GM23338 (cell line): ENCODE results near the gene SLFN13. TPM values are rescaled to one million over a fixed set of nuclear protein-coding genes. Genes with fewer than 3 reads are reported as not detected.

ENCODE experiments used
- ATAC-seq: fragments of 200-7000 bp; cut with Tn5 transposase; 3 replicates; pipeline ENCODE4 v1.9.1; 2020
- DNase-seq: peaks from one replicate; pipeline ENCODE4 v3.0.0-alpha.2; 2015; ENCODE audit warnings: low spot score
- H2AFZ ChIP-seq: fragments of 200-600 bp; sonication (generic); 2 replicates; pipeline ENCODE4 v1.8.0; 2016; ENCODE audit warnings: antibody characterized with exemption, mild to moderate bottlenecking, moderate library complexity
- H3F3A ChIP-seq: fragments of 200-600 bp; sonication (generic); replicated peaks from 2 replicates; pipeline ENCODE4 v1.8.0; 2017; ENCODE audit warnings: antibody characterized with exemption, mixed run types, low read depth
- H3K27ac ChIP-seq: fragments of 200-600 bp; sonication (generic); 2 replicates; pipeline ENCODE4 v1.6.1; 2016; ENCODE audit warnings: low read depth
- H3K27me3 ChIP-seq: fragments of 200-600 bp; sonication (generic); 2 replicates; pipeline ENCODE4 v1.8.0; 2016; ENCODE audit warnings: mild to moderate bottlenecking, mixed run types, moderate library complexity; ENCODE audit not compliant: insufficient read depth
- H3K36me3 ChIP-seq: fragments of 200-600 bp; sonication (generic); 2 replicates; pipeline ENCODE4 v1.8.0; 2016; ENCODE audit warnings: mild to moderate bottlenecking; ENCODE audit not compliant: insufficient read depth
- H3K4me1 ChIP-seq: fragments of 200-600 bp; sonication (generic); 2 replicates; pipeline ENCODE4 v1.8.0; 2016; ENCODE audit warnings: mild to moderate bottlenecking, moderate library complexity; ENCODE audit not compliant: insufficient read depth
- H3K4me2 ChIP-seq: fragments of 200-600 bp; sonication (generic); 2 replicates; pipeline ENCODE4 v1.7.1; 2017; ENCODE audit warnings: mixed run types
- H3K4me3 ChIP-seq: fragments of 200-600 bp; sonication (generic); 2 replicates; pipeline ENCODE4 v1.6.1; 2016; ENCODE audit warnings: mixed run types
- H3K79me2 ChIP-seq: fragments of 200-600 bp; sonication (generic); replicated peaks from 2 replicates; pipeline ENCODE4 v1.8.0; 2017; ENCODE audit warnings: mild to moderate bottlenecking; ENCODE audit not compliant: insufficient read depth
- H3K9me2 ChIP-seq: fragments of 200-600 bp; sonication (generic); 2 replicates; pipeline ENCODE4 v1.8.0; 2017; ENCODE audit not compliant: insufficient read depth
- H4K20me1 ChIP-seq: fragments of 200-600 bp; sonication (generic); replicated peaks from 2 replicates; pipeline ENCODE4 v1.8.0; 2017; ENCODE audit warnings: mild to moderate bottlenecking; ENCODE audit not compliant: insufficient read depth
- H3K27ac Mint-ChIP-seq: 2 replicates; pipeline ENCODE4 v1.8.0; 2020; ENCODE audit warnings: inconsistent platforms, mild to moderate bottlenecking, moderate library complexity, mixed read lengths
- H3K27me3 Mint-ChIP-seq: 3 replicates; pipeline ENCODE4 v1.8.0; 2022; ENCODE audit warnings: low read depth, mild to moderate bottlenecking, moderate library complexity, mixed read lengths, inconsistent platforms; ENCODE audit not compliant: insufficient read depth, poor library complexity
- H3K36me3 Mint-ChIP-seq: 3 replicates; pipeline ENCODE4 v1.8.0; 2021; ENCODE audit warnings: low read depth, mild to moderate bottlenecking, inconsistent platforms, moderate library complexity, mixed read lengths
- H3K4me1 Mint-ChIP-seq: 3 replicates; pipeline ENCODE4 v1.8.0; 2020; ENCODE audit warnings: mild to moderate bottlenecking, inconsistent platforms, mixed read lengths
- H3K4me3 Mint-ChIP-seq: 3 replicates; pipeline ENCODE4 v1.8.0; 2021; ENCODE audit warnings: moderate library complexity, mild to moderate bottlenecking, inconsistent platforms, mixed read lengths
- H3K9me3 Mint-ChIP-seq: 3 replicates; pipeline ENCODE4 v1.8.0; 2020; ENCODE audit warnings: moderate library complexity, mild to moderate bottlenecking, inconsistent platforms, mixed read lengths
- CREB1 ChIP-seq: fragments of 250-450 bp; sonication (Bioruptor Pico); IDR thresholded peaks from 2 replicates; pipeline ENCODE4 v1.5.0; 2020; ENCODE audit warnings: low read depth, mild to moderate bottlenecking, moderate library complexity
- EZH2 ChIP-seq: fragments of 200-600 bp; sonication (generic); IDR thresholded peaks from one replicate; pipeline ENCODE4 v1.8.0; 2017; ENCODE audit warnings: antibody characterized with exemption, mild to moderate bottlenecking, low read depth; ENCODE audit not compliant: unreplicated experiment
- EZH2phosphoT487 ChIP-seq: fragments of 200-600 bp; sonication (generic); IDR thresholded peaks from one replicate; pipeline ENCODE4 v1.8.1; 2018; ENCODE audit warnings: antibody characterized with exemption; ENCODE audit not compliant: unreplicated experiment
- JUNB ChIP-seq: IDR thresholded peaks from one replicate; pipeline ENCODE4 v1.6.1; 2016; ENCODE audit warnings: antibody characterized with exemption; ENCODE audit not compliant: unreplicated experiment
- NANOG ChIP-seq: IDR thresholded peaks from 2 replicates; pipeline ENCODE4 v1.6.1; 2016; ENCODE audit warnings: antibody characterized with exemption, borderline replicate concordance
- POLR2AphosphoS5 ChIP-seq: IDR thresholded peaks from 2 replicates; pipeline ENCODE4 v1.6.1; 2016; ENCODE audit warnings: antibody characterized with exemption, low read depth
- REST ChIP-seq: IDR thresholded peaks from one replicate; pipeline ENCODE4 v1.6.1; 2018; ENCODE audit warnings: antibody characterized with exemption; ENCODE audit not compliant: unreplicated experiment
- STAT1 ChIP-seq: IDR thresholded peaks from one replicate; pipeline ENCODE4 v1.6.1; 2016; ENCODE audit warnings: antibody characterized with exemption; ENCODE audit not compliant: unreplicated experiment
- ZNF114 ChIP-seq: fragments of 250-450 bp; sonication (Bioruptor Pico); IDR thresholded peaks from 2 replicates; pipeline ENCODE4 v1.5.0; 2020; ENCODE audit warnings: mild to moderate bottlenecking, moderate library complexity
- ZNF331 ChIP-seq: fragments of 250-450 bp; sonication (Bioruptor Pico); IDR thresholded peaks from 2 replicates; pipeline ENCODE4 v1.5.0; 2020; ENCODE audit warnings: low read depth, mild to moderate bottlenecking, moderate library complexity
- ZNF462 ChIP-seq: fragments of 250-450 bp; sonication (Bioruptor Pico); IDR thresholded peaks from 2 replicates; pipeline ENCODE4 v1.5.0; 2020; ENCODE audit warnings: mild to moderate bottlenecking, moderate library complexity
- polyA plus RNA-seq: library from polyadenylated mRNA; unstranded; fragments of >200 nt; fragmentation: Nextera tagmentation; extraction: Ambion mirVana; gene quantifications from 2 replicates; pipeline ENCODE4 v1.2.1, GENCODE V29; 2016
- total RNA-seq: library from RNA; depleted of rRNA; stranded (reverse); fragments of >200 nt; shearing (Covaris generic); gene quantifications from 2 replicates; pipeline ENCODE4 v1.2.3, GENCODE V29; 2014
- TF ChIP-seq, protein P1 (sequence below): IDR thresholded peaks from 2 replicates; pipeline ENCODE4 v1.6.1; 2016; ENCODE audit warnings: antibody characterized with exemption
- TF ChIP-seq, protein P2 (sequence below), 2 experiments: fragments of 200-600 bp in 1 of 2; sonication (generic) in 1 of 2; conservative IDR thresholded peaks; 2 replicates each; pipeline versions ENCODE4 v1.5.1 to v1.6.1; 2016 to 2017; ENCODE audit warnings: antibody characterized with exemption in 2 of 2, low read depth in 2 of 2, mild to moderate bottlenecking in 2 of 2, moderate library complexity in 1 of 2

The SLFN13 gene
- total and polyA plus RNA-seq, 2 experiments from 2014 or later: 1.0 to 3.1 TPM

DNA sequence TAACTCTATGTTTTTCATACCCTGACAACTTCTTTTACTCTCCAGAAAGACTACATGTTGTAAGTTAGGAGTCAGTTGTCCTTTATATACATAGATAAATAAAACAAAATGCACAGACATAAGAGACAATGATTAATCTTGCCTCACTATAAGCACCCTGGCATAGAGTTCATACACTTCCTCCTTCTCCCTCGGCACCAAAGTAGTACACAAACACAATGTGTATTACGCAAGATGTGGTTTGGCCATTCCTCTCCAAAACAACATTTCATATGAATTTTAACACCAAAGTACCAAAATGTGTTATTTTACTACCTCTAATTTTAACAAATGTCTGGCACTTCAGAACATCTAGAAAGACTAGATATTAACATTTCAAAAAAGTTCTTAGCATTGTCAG is 57.9 kb downstream of the SLFN13 start:
- no peaks in the 10 kb centered on the region for H3F3A ChIP-seq
- Mint-ChIP-seq H3K27ac (no peak overlapping the region), H3K9me3 (peaks cover 15% of the 10 kb centered on the region), H3K36me3 (peaks cover 7% of the 10 kb centered on the region), H3K4me3 (no peak overlapping the region), H3K4me1 (peaks cover 8% of the 10 kb centered on the region), H3K27me3 (peaks cover 2% of the 10 kb centered on the region)
- no peak overlapping the region for H3K27ac ChIP-seq
- TF ChIP-seq EZH2phosphoT487: no peak
- TF ChIP-seq ZNF462 (CRISPR knock-in tag): no peak
- TF ChIP-seq ZNF331: no peak
- TF ChIP-seq REST: no peak
- no peak for TF ChIP-seq POLR2AphosphoS5
- TF ChIP-seq JUNB: no peak
- TF ChIP-seq ZNF114 (CRISPR knock-in tag): no peak
- TF ChIP-seq, protein P1, sequence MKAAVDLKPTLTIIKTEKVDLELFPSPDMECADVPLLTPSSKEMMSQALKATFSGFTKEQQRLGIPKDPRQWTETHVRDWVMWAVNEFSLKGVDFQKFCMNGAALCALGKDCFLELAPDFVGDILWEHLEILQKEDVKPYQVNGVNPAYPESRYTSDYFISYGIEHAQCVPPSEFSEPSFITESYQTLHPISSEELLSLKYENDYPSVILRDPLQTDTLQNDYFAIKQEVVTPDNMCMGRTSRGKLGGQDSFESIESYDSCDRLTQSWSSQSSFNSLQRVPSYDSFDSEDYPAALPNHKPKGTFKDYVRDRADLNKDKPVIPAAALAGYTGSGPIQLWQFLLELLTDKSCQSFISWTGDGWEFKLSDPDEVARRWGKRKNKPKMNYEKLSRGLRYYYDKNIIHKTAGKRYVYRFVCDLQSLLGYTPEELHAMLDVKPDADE: no peak
- TF ChIP-seq, protein P2, sequence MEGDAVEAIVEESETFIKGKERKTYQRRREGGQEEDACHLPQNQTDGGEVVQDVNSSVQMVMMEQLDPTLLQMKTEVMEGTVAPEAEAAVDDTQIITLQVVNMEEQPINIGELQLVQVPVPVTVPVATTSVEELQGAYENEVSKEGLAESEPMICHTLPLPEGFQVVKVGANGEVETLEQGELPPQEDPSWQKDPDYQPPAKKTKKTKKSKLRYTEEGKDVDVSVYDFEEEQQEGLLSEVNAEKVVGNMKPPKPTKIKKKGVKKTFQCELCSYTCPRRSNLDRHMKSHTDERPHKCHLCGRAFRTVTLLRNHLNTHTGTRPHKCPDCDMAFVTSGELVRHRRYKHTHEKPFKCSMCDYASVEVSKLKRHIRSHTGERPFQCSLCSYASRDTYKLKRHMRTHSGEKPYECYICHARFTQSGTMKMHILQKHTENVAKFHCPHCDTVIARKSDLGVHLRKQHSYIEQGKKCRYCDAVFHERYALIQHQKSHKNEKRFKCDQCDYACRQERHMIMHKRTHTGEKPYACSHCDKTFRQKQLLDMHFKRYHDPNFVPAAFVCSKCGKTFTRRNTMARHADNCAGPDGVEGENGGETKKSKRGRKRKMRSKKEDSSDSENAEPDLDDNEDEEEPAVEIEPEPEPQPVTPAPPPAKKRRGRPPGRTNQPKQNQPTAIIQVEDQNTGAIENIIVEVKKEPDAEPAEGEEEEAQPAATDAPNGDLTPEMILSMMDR (conservative IDR thresholded peaks at IDR 0.05; ENCODE audit: low read depth in 2 of 2): no peak
- no peak for TF ChIP-seq STAT1
- no peak for TF ChIP-seq CREB1
- TF ChIP-seq NANOG: no peak
- no peak for TF ChIP-seq EZH2
- H3K79me2 ChIP-seq: no peaks in the 10 kb centered on the region
- no peaks in the 10 kb centered on the region; the same call in 1 of the 2 replicates for H3K9me2 ChIP-seq
- peaks cover 5% of the 10 kb centered on the region; the same call in 1 of the 2 replicates for H4K20me1 ChIP-seq
- ATAC-seq (no peak), DNase-seq (no peak)
- H3K4me2 ChIP-seq: no peak overlapping the region
- H3K27me3 ChIP-seq: 0 out of 2 replicates have a peak, but pooled peaks cover 8% of the 10 kb centered on the region
- H3K36me3 ChIP-seq: no peaks in the 10 kb centered on the region
- H2AFZ ChIP-seq: no peak overlapping the region
- no peaks in the 10 kb centered on the region for H3K4me1 ChIP-seq
- H3K4me3 ChIP-seq: no peak overlapping the region
